HG02623 (cell line): Measurements from ENCODE around the gene FSTL5.

Experiments
- ATAC-seq: cut with Tn5 transposase; IDR thresholded peaks from one replicate; pipeline ENCODE4 v1.9.1; 2021; ENCODE audit warnings: moderate library complexity; ENCODE audit not compliant: unreplicated experiment

The FSTL5 gene

GRCh38 chr4:161466316-161466715, 697.5 kb downstream of the FSTL5 start:
- ATAC-seq = no peak

- no peak for ATAC-seq
These were observed 700.4 kb downstream of the FSTL5 start for GRCh38 chr4:161463436-161463835.

GRCh38 chr4:161457906-161458305, 705.9 kb downstream of the FSTL5 start:
- ATAC-seq = no peak

- no peak for ATAC-seq
These were observed 706.5 kb downstream of the FSTL5 start for GRCh38 chr4:161457311-161457710.

GRCh38 chr4:161454860-161455259, 708.9 kb downstream of the FSTL5 start:
- ATAC-seq = no peak

GRCh38 chr4:161448550-161449180, 715.1 kb downstream of the FSTL5 start:
- ATAC-seq = no peak

GRCh38 chr4:161444626-161445025, 719.2 kb downstream of the FSTL5 start:
- no peak for ATAC-seq

- ATAC-seq = no peak
These were observed 720.9 kb downstream of the FSTL5 start for GRCh38 chr4:161442921-161443320.

- ATAC-seq = no peak
These were observed 725.7 kb downstream of the FSTL5 start for GRCh38 chr4:161438096-161438495.

GRCh38 chr4:161428180-161428965, 735.4 kb downstream of the FSTL5 start:
- ATAC-seq = no peak

- no peak for ATAC-seq
These were observed 744.0 kb downstream of the FSTL5 start for GRCh38 chr4:161419822-161420221.

GRCh38 chr4:161411901-161412300, 751.9 kb downstream of the FSTL5 start:
- no peak for ATAC-seq

GRCh38 chr4:161404346-161405110, 759.3 kb downstream of the FSTL5 start:
- no peak for ATAC-seq

GRCh38 chr4:161403781-161404180, 760.0 kb downstream of the FSTL5 start:
- ATAC-seq = no peak

- ATAC-seq = no peak
These were observed 770.2 kb downstream of the FSTL5 start for GRCh38 chr4:161393602-161394001.

- no peak for ATAC-seq
These were observed 781.1 kb downstream of the FSTL5 start for GRCh38 chr4:161382655-161383054.

GRCh38 chr4:161376275-161376674, 787.5 kb downstream of the FSTL5 start:
- ATAC-seq = no peak

- ATAC-seq = no peak
These were observed 799.1 kb downstream of the FSTL5 start for GRCh38 chr4:161364681-161365080.

GRCh38 chr4:161360982-161361381, 802.8 kb downstream of the FSTL5 start:
- ATAC-seq = no peak

- no peak for ATAC-seq
These were observed 804.3 kb downstream of the FSTL5 start for GRCh38 chr4:161359491-161359890.

- ATAC-seq = no peak
These were observed 807.4 kb downstream of the FSTL5 start for GRCh38 chr4:161356351-161356750.

GRCh38 chr4:161350946-161351345, 812.9 kb downstream of the FSTL5 start:
- no peak for ATAC-seq
